H1 (cell line): ENCODE data around the gene RFLNA. TPM values are rescaled to one million over a fixed set of nuclear protein-coding genes. Genes with fewer than 3 reads are reported as not detected.

Experiments
- CTCF ChIA-PET: fragments of 300-600 bp; sonication (Branson Sonifier 250); formaldehyde crosslinking; loops from one replicate; lab custom pipeline; 2021; ENCODE audit not compliant: partially characterized antibody; lab: Charles Lee
- POLR2A ChIA-PET: fragments of 300-600 bp; sonication (Branson Sonifier 250); formaldehyde crosslinking; loops from one replicate; lab custom pipeline; 2021; ENCODE audit warnings: inconsistent platforms; ENCODE audit not compliant: partially characterized antibody; lab: Charles Lee
- DNase-seq, 2 experiments: peaks; one replicate each; pipeline versions ENCODE4 v3.0.0 to v3.0.0-alpha.2; 2010 to 2022; ENCODE audit warnings: low spot score in 2 of 2, low read depth in 1 of 2, mixed read lengths in 1 of 2
- FAIRE-seq: peaks from 2 replicates; lab custom pipeline; 2011; peaks lifted over from hg19 to GRCh38; lab: Jason Lieb, UNC
- H2AFZ ChIP-seq: 2 replicates; pipeline ENCODE4 v1.8.1; 2012; ENCODE audit warnings: low read length, inconsistent platforms
- H2AK5ac ChIP-seq: 2 replicates; pipeline ENCODE4 v1.6.1; 2013; ENCODE audit warnings: low read depth, low read length
- H2BK120ac ChIP-seq: replicated peaks from 2 replicates; pipeline ENCODE3; 2013; ENCODE audit warnings: low read depth, low read length, inconsistent platforms
- H2BK12ac ChIP-seq: 2 replicates; pipeline ENCODE4 v1.6.1; 2013; ENCODE audit warnings: low read depth, low read length
- H2BK15ac ChIP-seq: 2 replicates; pipeline ENCODE4 v1.6.1; 2013; ENCODE audit warnings: low read length
- H2BK20ac ChIP-seq: 2 replicates; pipeline ENCODE4 v1.6.1; 2013; ENCODE audit warnings: low read length
- H2BK5ac ChIP-seq: 2 replicates; pipeline ENCODE4 v1.6.1; 2013; ENCODE audit warnings: low read depth, low read length
- H3K14ac ChIP-seq: 2 replicates; pipeline ENCODE4 v1.6.1; 2013; ENCODE audit warnings: inconsistent platforms; ENCODE audit not compliant: insufficient read length
- H3K18ac ChIP-seq: 2 replicates; pipeline ENCODE4 v1.6.1; 2013; ENCODE audit warnings: low read length; ENCODE audit errors: extremely low read depth
- H3K23ac ChIP-seq: 2 replicates; pipeline ENCODE4 v1.6.1; 2013; ENCODE audit warnings: inconsistent platforms; ENCODE audit not compliant: insufficient read length
- H3K23me2 ChIP-seq: 2 replicates; pipeline ENCODE4 v1.6.1; 2013; ENCODE audit warnings: low read depth, low read length
- H3K27ac ChIP-seq: 2 replicates; pipeline ENCODE4 v1.6.1; 2011; ENCODE audit warnings: low read depth, low read length, inconsistent platforms
- H3K27me3 ChIP-seq, 4 experiments: replicated peaks in 1 of 4; 1 replicate in 1 of 4; 2 replicates in 3 of 4; pipeline versions ENCODE4 v1.6.1 to v1.8.1; 2011 to 2013; ENCODE audit warnings: low read length in 3 of 4, mild to moderate bottlenecking in 3 of 4, inconsistent platforms in 2 of 4, mixed read lengths in 2 of 4, moderate library complexity in 1 of 4; ENCODE audit not compliant: control insufficient read depth in 3 of 4, insufficient read depth in 3 of 4; ENCODE audit errors: extremely low read depth in 1 of 4
- H3K36me3 ChIP-seq, 4 experiments: 2 replicates each; pipeline versions ENCODE4 v1.6.1 to v1.8.1; 2011 to 2013; ENCODE audit warnings: mild to moderate bottlenecking in 4 of 4, low read length in 3 of 4, moderate library complexity in 2 of 4, control low read depth in 1 of 4, inconsistent platforms in 1 of 4; ENCODE audit not compliant: insufficient read depth in 4 of 4, control insufficient read depth in 2 of 4
- H3K4ac ChIP-seq: replicated peaks from 2 replicates; pipeline ENCODE3; 2013; ENCODE audit warnings: low read length, low read depth, mixed read lengths, inconsistent platforms; ENCODE audit not compliant: insufficient read length
- H3K4me1 ChIP-seq, 4 experiments: replicated peaks in 1 of 4; 1 replicate in 1 of 4; 2 replicates in 3 of 4; pipeline versions ENCODE4 v1.6.1 to v1.8.1; 2011 to 2013; ENCODE audit warnings: low read length in 3 of 4, inconsistent platforms in 2 of 4, mixed read lengths in 1 of 4; ENCODE audit not compliant: insufficient read depth in 4 of 4, control insufficient read depth in 3 of 4
- H3K4me2 ChIP-seq, 2 experiments: 2 replicates each; pipeline versions ENCODE4 v1.6.1 to v1.8.1; 2011 to 2013; ENCODE audit warnings: low read depth in 2 of 2, low read length in 2 of 2, control low read depth in 1 of 2, inconsistent platforms in 1 of 2, mild to moderate bottlenecking in 1 of 2; ENCODE audit not compliant: insufficient read depth in 1 of 2
- H3K4me3 ChIP-seq, 4 experiments: fragments of 200-600, 300-600 bp in 1 of 4; sonication (generic), shearing (Covaris generic), sonication (Bioruptor Twin) in 1 of 4; 2 replicates each; pipeline versions ENCODE4 v1.5.1 to v1.8.1; 2011 to 2016; ENCODE audit warnings: low read length in 4 of 4, low read depth in 3 of 4, control low read depth in 2 of 4, inconsistent platforms in 2 of 4, mild to moderate bottlenecking in 2 of 4, mixed read lengths in 1 of 4, moderate library complexity in 1 of 4; ENCODE audit not compliant: insufficient read depth in 2 of 4; ENCODE audit errors: extremely low read depth in 1 of 4
- H3K56ac ChIP-seq: replicated peaks from 2 replicates; pipeline ENCODE3; 2013; ENCODE audit warnings: low read depth, mild to moderate bottlenecking, mixed read lengths, low read length, inconsistent platforms; ENCODE audit not compliant: insufficient read length
- H3K79me1 ChIP-seq: 2 replicates; pipeline ENCODE4 v1.6.1; 2013; ENCODE audit warnings: low read depth, low read length, control low read depth
- H3K79me2 ChIP-seq, 2 experiments: 2 replicates each; pipeline versions ENCODE4 v1.6.1 to v1.8.1; 2012 to 2013; ENCODE audit warnings: low read length in 2 of 2, mild to moderate bottlenecking in 2 of 2, inconsistent platforms in 1 of 2; ENCODE audit not compliant: insufficient read depth in 2 of 2, control insufficient read depth in 1 of 2
- H3K9ac ChIP-seq, 4 experiments: replicated peaks in 1 of 4; 1 replicate in 1 of 4; 2 replicates in 3 of 4; pipeline versions ENCODE4 v1.6.1 to v1.8.1; 2011 to 2013; ENCODE audit warnings: low read depth in 3 of 4, low read length in 3 of 4, control low read depth in 2 of 4, mild to moderate bottlenecking in 2 of 4, moderate library complexity in 2 of 4, inconsistent platforms in 1 of 4; ENCODE audit errors: extremely low read depth in 1 of 4
- H3K9me3 ChIP-seq, 2 experiments: 2 replicates each; pipeline versions ENCODE4 v1.6.1 to v1.8.1; 2012 to 2013; ENCODE audit warnings: mild to moderate bottlenecking in 2 of 2, moderate library complexity in 2 of 2, control low read depth in 1 of 2, inconsistent platforms in 1 of 2, low read depth in 1 of 2, low read length in 1 of 2, mixed read lengths in 1 of 2; ENCODE audit not compliant: insufficient read depth in 2 of 2
- H4K20me1 ChIP-seq, 2 experiments: replicated peaks in 1 of 2; 2 replicates each; pipeline versions ENCODE3 to v1.8.1; 2011 to 2013; ENCODE audit warnings: inconsistent platforms in 2 of 2, low read length in 2 of 2, mild to moderate bottlenecking in 1 of 2; ENCODE audit not compliant: insufficient read depth in 2 of 2, control insufficient read depth in 1 of 2
- H4K5ac ChIP-seq: 2 replicates; pipeline ENCODE4 v1.6.1; 2013; ENCODE audit warnings: low read length, low read depth, mixed read lengths, inconsistent platforms; ENCODE audit not compliant: insufficient read length
- H4K8ac ChIP-seq: 2 replicates; pipeline ENCODE4 v1.8.0; 2013; ENCODE audit warnings: mild to moderate bottlenecking, moderate library complexity, low read length, inconsistent platforms; ENCODE audit not compliant: insufficient read depth; ENCODE audit errors: extremely low read depth
- H4K91ac ChIP-seq: replicated peaks from 2 replicates; pipeline ENCODE3; 2013; ENCODE audit warnings: low read length, mixed read lengths, inconsistent platforms; ENCODE audit not compliant: insufficient read length
- BRCA1 ChIP-seq: IDR thresholded peaks from 2 replicates; pipeline ENCODE4 v1.6.1; 2012; ENCODE audit warnings: low read depth, low read length, improper control_type of control experiment
- NRF1 ChIP-seq: IDR thresholded peaks from 2 replicates; pipeline ENCODE4 v1.6.1; 2011; ENCODE audit warnings: mild to moderate bottlenecking, low read depth, low read length, improper control_type of control experiment
- RFX5 ChIP-seq: IDR thresholded peaks from 2 replicates; pipeline ENCODE4 v1.6.1; 2011; ENCODE audit warnings: low read depth, low read length, improper control_type of control experiment, borderline replicate concordance
- SIN3A ChIP-seq, 2 experiments: IDR thresholded peaks in 1 of 2; conservative IDR thresholded peaks in 1 of 2; 2 replicates each; pipeline ENCODE4 v1.6.1; 2011 to 2012; ENCODE audit warnings: low read length in 2 of 2, improper control_type of control experiment in 1 of 2, low read depth in 1 of 2, mild to moderate bottlenecking in 1 of 2
- TEAD4 ChIP-seq: IDR thresholded peaks from 2 replicates; pipeline ENCODE4 v1.6.1; 2012; ENCODE audit warnings: low read depth, low read length, inconsistent platforms, mixed read lengths
- ZNF274 ChIP-seq: IDR thresholded peaks from 2 replicates; pipeline ENCODE4 v1.7.0; 2012; ENCODE audit warnings: low read length, borderline replicate concordance; ENCODE audit errors: extremely low read depth
- WGBS, 2 experiments: shearing (Covaris generic) in 1 of 2; methylation state at CpG; one replicate each; pipeline versions ENCODE4 v1.1.6 to v1.1.7; 2013 to 2015; ENCODE audit warnings: low lambda C conversion rate in 2 of 2, mixed read lengths in 2 of 2, inconsistent platforms in 1 of 2, low coverage in 1 of 2, missing lambda C conversion rate in 1 of 2; ENCODE audit not compliant: insufficient replicate concordance in 2 of 2, insufficient coverage in 1 of 2, insufficient read length in 1 of 2; ENCODE audit errors: extremely low coverage in 1 of 2, missing lambda C conversion rate in 1 of 2; 5-methylcytosine and 5-hydroxymethylcytosine counted together
- polyA plus RNA-seq, 7 experiments: library from polyadenylated mRNA; depleted of rRNA in 3 of 7; stranded (reverse) in 5 of 7; unstranded in 2 of 7; fragments of >200 nt in 5 of 7; fragments of 200-250 nt in 2 of 7; gene quantifications; 1 replicate in 5 of 7; 2 replicates in 1 of 7; 4 replicates in 1 of 7; pipeline versions ENCODE4 v1.2.1 to v1.2.3, GENCODE V29; 2011 to 2013; ENCODE audit warnings: missing spikeins in 2 of 7, mixed read lengths in 2 of 7
- total RNA-seq: library from RNA; stranded (reverse); fragmentation: NEBNext Ultra II Directional; extraction: Animal tissue kit (Norgen Biotek cat#: 25700); gene quantifications from 2 replicates; pipeline ENCODE4 v1.2.1, GENCODE V29; 2021
- TF ChIP-seq, protein P1 (sequence below): IDR thresholded peaks from 2 replicates; pipeline ENCODE4 v1.6.1; 2011; ENCODE audit warnings: low read depth, mild to moderate bottlenecking, low read length; ENCODE audit not compliant: insufficient read depth
- TF ChIP-seq, protein P2 (sequence below), 3 experiments: IDR thresholded peaks; 1 replicate in 2 of 3; 2 replicates in 1 of 3; pipeline versions ENCODE4 v1.5.1 to v1.6.1; 2011; ENCODE audit warnings: low read length in 3 of 3, mild to moderate bottlenecking in 3 of 3, inconsistent platforms in 2 of 3, low read depth in 1 of 3, moderate library complexity in 1 of 3; ENCODE audit not compliant: insufficient read depth in 1 of 3; ENCODE audit errors: control extremely low read depth in 1 of 3

The RFLNA gene
- total and polyA plus RNA-seq, 2 of the 8 experiments (the other 6 are each of a cell fraction or from before 2014, with no cell fraction given) = 6.4 to 6.6 TPM

DNA sequence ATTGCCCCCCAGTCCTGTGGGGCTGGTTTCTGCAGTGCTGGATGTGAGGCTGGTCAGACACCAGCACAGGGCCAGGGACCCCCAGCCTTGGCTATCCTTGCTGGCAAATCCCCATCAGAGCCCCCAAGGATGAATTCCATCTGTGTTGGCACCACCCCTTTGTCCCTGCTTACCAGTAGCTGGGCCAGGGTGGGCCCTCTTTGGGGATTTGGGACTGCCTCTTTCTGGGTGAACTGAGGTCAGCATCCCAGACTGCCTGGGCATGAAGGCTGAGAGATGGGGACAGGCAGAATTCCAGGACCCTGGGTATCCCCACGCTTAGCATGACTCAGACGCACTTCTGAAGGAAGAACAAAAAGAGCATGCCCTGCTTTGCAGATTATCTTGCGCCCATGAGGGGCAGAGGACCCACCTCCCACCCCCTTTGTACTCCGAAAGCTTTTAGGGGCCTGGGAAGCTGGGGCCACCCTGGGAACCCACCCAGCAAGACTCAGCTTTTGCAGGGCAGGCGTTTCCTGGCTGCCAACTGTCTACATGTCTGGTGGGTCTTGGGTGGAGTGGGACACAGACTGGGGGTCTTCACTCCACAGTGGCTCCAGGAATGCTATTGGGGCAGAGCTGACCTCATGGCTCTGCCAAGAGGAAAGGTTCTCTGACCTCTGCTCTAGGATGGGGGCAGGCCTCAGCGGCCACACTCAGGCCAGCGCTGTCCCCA is 26.8 kb downstream of the RFLNA start:
- Histone ChIP-seq H4K91ac (peak overlapping the region; percentile 23), H4K8ac (0 out of 2 replicates have a peak overlapping the region, but pooled peaks have one; percentile 19), H3K79me1 (no peaks in the 10 kb centered on the region), H4K20me1 (no peaks in the 10 kb centered on the region), H3K9ac (no peak overlapping the region), H3K27me3 (no peaks in the 10 kb centered on the region; a peak in 1 of 7 replicates), H3K4ac (no peak overlapping the region), H2BK12ac (no peak overlapping the region), H3K23ac (no peak overlapping the region), H3K79me2 (no peaks in the 10 kb centered on the region; a peak in 1 of 4 replicates), H3K23me2 (no peaks in the 10 kb centered on the region), H2BK20ac (no peak overlapping the region), H2BK15ac (no peak overlapping the region), H3K14ac (no peak overlapping the region), H3K36me3 (peaks cover 8 to 29% (median 18%) of the 10 kb centered on the region in 4 experiments; a peak in 7 of 8 replicates), H3K9me3 (peaks cover 16 to 18% of the 10 kb centered on the region in 2 experiments), H3K27ac (no peak overlapping the region), H3K4me3 (no peak overlapping the region), H2BK120ac (no peak overlapping the region), H2AFZ (no peak overlapping the region), H3K4me1 (peaks cover 6 to 20% (median 12%) of the 10 kb centered on the region in 4 experiments), H2BK5ac (0 out of 2 replicates have a peak overlapping the region, but pooled peaks have one; percentile 8), H4K5ac (no peak overlapping the region), H3K4me2 (no peak overlapping the region), H3K18ac (no peak overlapping the region; the same call in 1 of the 2 replicates), H2AK5ac (no peak overlapping the region), H3K56ac (no peak overlapping the region)
- ChIA-PET POLR2A (interaction anchor here (0.9 to 1.4 kb wide), 5 partner anchors 12 to 270 kb away, joined by 3 to 5 read pairs (median 4); no protein-coding TSS in a partner anchor), CTCF (interaction anchor here (0.6 to 9.1 kb wide), 29 partner anchors 10 to 447 kb away, joined by 3 to 78 read pairs (median 3); no protein-coding TSS in a partner anchor)
- FAIRE-seq (no peak), DNase-seq (no peak)
- 81% methylated on average over 7 of the region's 7 CpGs; no CpG with 5 or more reads in 1 of the 2 experiments for WGBS, 2 experiments
- TF ChIP-seq, protein P1, sequence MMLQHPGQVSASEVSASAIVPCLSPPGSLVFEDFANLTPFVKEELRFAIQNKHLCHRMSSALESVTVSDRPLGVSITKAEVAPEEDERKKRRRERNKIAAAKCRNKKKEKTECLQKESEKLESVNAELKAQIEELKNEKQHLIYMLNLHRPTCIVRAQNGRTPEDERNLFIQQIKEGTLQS = no peak
- TF ChIP-seq RFX5 = no peak
- no peak for TF ChIP-seq SIN3A (conservative IDR thresholded peaks at IDR 0.05 in 1 of 2, IDR thresholded peaks at IDR 0.05 in 1 of 2; ENCODE audit: low read depth in 1 of 2, low read length in 2 of 2)
- no peak for TF ChIP-seq NRF1
- TF ChIP-seq, protein P2, sequence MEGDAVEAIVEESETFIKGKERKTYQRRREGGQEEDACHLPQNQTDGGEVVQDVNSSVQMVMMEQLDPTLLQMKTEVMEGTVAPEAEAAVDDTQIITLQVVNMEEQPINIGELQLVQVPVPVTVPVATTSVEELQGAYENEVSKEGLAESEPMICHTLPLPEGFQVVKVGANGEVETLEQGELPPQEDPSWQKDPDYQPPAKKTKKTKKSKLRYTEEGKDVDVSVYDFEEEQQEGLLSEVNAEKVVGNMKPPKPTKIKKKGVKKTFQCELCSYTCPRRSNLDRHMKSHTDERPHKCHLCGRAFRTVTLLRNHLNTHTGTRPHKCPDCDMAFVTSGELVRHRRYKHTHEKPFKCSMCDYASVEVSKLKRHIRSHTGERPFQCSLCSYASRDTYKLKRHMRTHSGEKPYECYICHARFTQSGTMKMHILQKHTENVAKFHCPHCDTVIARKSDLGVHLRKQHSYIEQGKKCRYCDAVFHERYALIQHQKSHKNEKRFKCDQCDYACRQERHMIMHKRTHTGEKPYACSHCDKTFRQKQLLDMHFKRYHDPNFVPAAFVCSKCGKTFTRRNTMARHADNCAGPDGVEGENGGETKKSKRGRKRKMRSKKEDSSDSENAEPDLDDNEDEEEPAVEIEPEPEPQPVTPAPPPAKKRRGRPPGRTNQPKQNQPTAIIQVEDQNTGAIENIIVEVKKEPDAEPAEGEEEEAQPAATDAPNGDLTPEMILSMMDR (IDR thresholded peaks at IDR 0.05; ENCODE audit: control extremely low read depth in 1 of 3, insufficient read depth in 1 of 3, low read depth in 1 of 3, low read length in 3 of 3) = no peak
- no peak for TF ChIP-seq ZNF274
- TF ChIP-seq BRCA1 = no peak
- TF ChIP-seq TEAD4 = no peak
